Naive thymus-derived CD8-positive, alpha-beta T cell (primary cell): ENCODE results near the gene SLC5A1. TPM values are rescaled to one million over a fixed set of nuclear protein-coding genes. Genes with fewer than 3 reads are reported as not detected.
"Not testable (repeated sequence)": the region's sequence is repeated elsewhere in the genome, so short reads cannot be mapped to it uniquely, and the experiment has no call there.

ENCODE experiments used
- ATAC-seq, 2 donors: fragments of 150-1000 bp; cut with Tn5 transposase in 1 of 2; sonication (Bioruptor Pico), chemical (Tn5 transposase) in 1 of 2; 1 replicate in 1 of 2; 2 replicates in 1 of 2; pipeline ENCODE4 v1.10.0; 2021; ENCODE audit warnings: mild to moderate bottlenecking in 2 of 2, moderate library complexity in 2 of 2
- POLR2A ChIA-PET: fragments of 350-600 bp; sonication (Branson Sonifier 250); formaldehyde crosslinking; loops from one replicate; lab custom pipeline; 2021; ENCODE audit warnings: antibody characterized with exemption; lab: Charles Lee
- DNase-seq, 10 donors: peaks; one replicate each; pipeline versions ENCODE4 v3.0.0 to v3.0.0-alpha.2; 2020 to 2022
- H3K27ac Mint-ChIP-seq, 10 donors: one replicate each; pipeline ENCODE4 v1.8.0; 2020 to 2022; ENCODE audit warnings: mild to moderate bottlenecking in 10 of 10, mixed read lengths in 10 of 10, moderate library complexity in 4 of 10, inconsistent platforms in 1 of 10
- H3K27me3 Mint-ChIP-seq, 5 donors: one replicate each; pipeline ENCODE4 v1.8.0; 2021 to 2022; ENCODE audit warnings: mixed read lengths in 5 of 5
- H3K36me3 Mint-ChIP-seq, 3 donors: one replicate each; pipeline ENCODE4 v1.8.0; 2020 to 2022; ENCODE audit warnings: mixed read lengths in 3 of 3, mild to moderate bottlenecking in 2 of 3, inconsistent platforms in 1 of 3
- H3K4me1 Mint-ChIP-seq, 4 donors: one replicate each; pipeline ENCODE4 v1.8.0; 2021 to 2022; ENCODE audit warnings: mixed read lengths in 4 of 4
- H3K4me3 Mint-ChIP-seq, 10 donors: one replicate each; pipeline ENCODE4 v1.8.0; 2020 to 2022; ENCODE audit warnings: mild to moderate bottlenecking in 10 of 10, mixed read lengths in 10 of 10, moderate library complexity in 6 of 10, inconsistent platforms in 1 of 10
- H3K9me3 Mint-ChIP-seq, 9 donors: one replicate each; pipeline ENCODE4 v1.8.0; 2020 to 2022; ENCODE audit warnings: mixed read lengths in 9 of 9, mild to moderate bottlenecking in 3 of 9, inconsistent platforms in 1 of 9, moderate library complexity in 1 of 9
- polyA plus RNA-seq, 3 donors: library from polyadenylated mRNA; unstranded; fragments of 300-500 nt; fragmentation: Illumina TruSeq; gene quantifications; one replicate each; pipeline ENCODE4 v1.2.3, GENCODE V29; 2021
- total RNA-seq, 8 experiments: library from RNA in 2 of 8; stranded (reverse) in 2 of 8; gene quantifications; one replicate each; pipeline ENCODE4 v1.2.3 and lab custom pipeline; 2021 to 2026

SLC5A1 gene
- total and polyA plus RNA-seq, 5 experiments from 2014 or later, result not detected

- H3K4me3 Mint-ChIP-seq, POLR2A ChIA-PET, H3K27me3 Mint-ChIP-seq, H3K36me3 Mint-ChIP-seq, H3K9me3 Mint-ChIP-seq, DNase-seq: not testable (repeated sequence)
- peak in 1 of 2 donors; percentile 62 for ATAC-seq
- peaks cover 21 to 45% (median 32%) of the 10 kb centered on the region in 4 donors for H3K4me1 Mint-ChIP-seq
- peak overlapping the region in 1 of 10 donors; percentile 60 for H3K27ac Mint-ChIP-seq
Observed at GRCh38 chr22:32140688-32141087, 97.6 kb downstream of the SLC5A1 start.

GRCh38 chr22:32142600-32142999 lies 99.5 kb downstream of the SLC5A1 start:
- ATAC-seq, result no peak
- no peak for DNase-seq
- POLR2A ChIA-PET, result no interaction called here

GRCh38 chr22:32144496-32145274 lies 101.6 kb downstream of the SLC5A1 start:
- ATAC-seq, result peak; percentile 57 to 74

More at GRCh38 chr22:32142600-32142999, 99.5 kb downstream of the SLC5A1 start:
- Mint-ChIP-seq H3K4me1 (peaks cover 18 to 42% (median 27%) of the 10 kb centered on the region in 4 donors), H3K27ac (peak overlapping the region in 6 of 10 donors; percentile 4 to 80 (median 50)), H3K36me3 (peaks cover 0 to 6% (median 3%) of the 10 kb centered on the region in 3 donors), H3K9me3 (peaks cover 0 to 12% (median 7%) of the 10 kb centered on the region in 9 donors), H3K4me3 (no peak overlapping the region), H3K27me3 (no peaks in the 10 kb centered on the region)

GRCh38 chr22:32147128-32147527 lies 104.1 kb downstream of the SLC5A1 start:
- H3K36me3 Mint-ChIP-seq, result peaks cover 0 to 12% (median 9%) of the 10 kb centered on the region in 3 donors
- POLR2A ChIA-PET, H3K27me3 Mint-ChIP-seq, H3K27ac Mint-ChIP-seq, H3K4me3 Mint-ChIP-seq, ATAC-seq, DNase-seq: not testable (repeated sequence)
- H3K4me1 Mint-ChIP-seq, result peaks cover 11 to 35% (median 18%) of the 10 kb centered on the region in 4 donors
- peaks cover 0 to 20% (median 9%) of the 10 kb centered on the region in 9 donors for H3K9me3 Mint-ChIP-seq

More at GRCh38 chr22:32144496-32145274, 101.6 kb downstream of the SLC5A1 start:
- H3K36me3 Mint-ChIP-seq, result peaks cover 0 to 12% (median 9%) of the 10 kb centered on the region in 3 donors
- H3K4me1 Mint-ChIP-seq, result peaks cover 11 to 37% (median 21%) of the 10 kb centered on the region in 4 donors
- peak overlapping the region in 8 of 10 donors; percentile 1 to 74 (median 56) for H3K27ac Mint-ChIP-seq
- DNase-seq, result peak in 2 of 10 donors; percentile 30 to 42
- POLR2A ChIA-PET, result interaction anchor here (0.6 kb wide), 1 partner anchor 329 kb away, joined by 3 read pairs; no protein-coding TSS in a partner anchor
- peak overlapping the region in 2 of 10 donors; percentile 23 to 27 for H3K4me3 Mint-ChIP-seq
- H3K27me3 Mint-ChIP-seq, result peaks cover 0 to 3% (median 2%) of the 10 kb centered on the region in 5 donors
- peaks cover 0 to 20% (median 9%) of the 10 kb centered on the region in 9 donors for H3K9me3 Mint-ChIP-seq

- Mint-ChIP-seq H3K36me3 (peaks cover 0 to 12% (median 9%) of the 10 kb centered on the region in 3 donors), H3K4me1 (peaks cover 9 to 29% (median 13%) of the 10 kb centered on the region in 4 donors), H3K9me3 (peaks cover 0 to 20% (median 9%) of the 10 kb centered on the region in 9 donors)
- DNase-seq, ATAC-seq, H3K27me3 Mint-ChIP-seq, H3K4me3 Mint-ChIP-seq, POLR2A ChIA-PET, H3K27ac Mint-ChIP-seq: not testable (repeated sequence)
Observed at GRCh38 chr22:32148372-32148771, 105.3 kb downstream of the SLC5A1 start.

- ATAC-seq, H3K27me3 Mint-ChIP-seq, DNase-seq, H3K27ac Mint-ChIP-seq, POLR2A ChIA-PET, H3K4me3 Mint-ChIP-seq: not testable (repeated sequence)
- Mint-ChIP-seq H3K36me3 (peaks cover 0 to 12% (median 9%) of the 10 kb centered on the region in 3 donors), H3K4me1 (peaks cover 0 to 10% (median 1%) of the 10 kb centered on the region in 4 donors), H3K9me3 (peaks cover 0 to 20% (median 9%) of the 10 kb centered on the region in 9 donors)
Observed at GRCh38 chr22:32150647-32151046, 107.6 kb downstream of the SLC5A1 start.

GRCh38 chr22:32151641-32152040 lies 108.6 kb downstream of the SLC5A1 start:
- POLR2A ChIA-PET, H3K4me3 Mint-ChIP-seq, DNase-seq, ATAC-seq, H3K27me3 Mint-ChIP-seq: not testable (repeated sequence)
- Mint-ChIP-seq H3K36me3 (peaks cover 0 to 12% (median 9%) of the 10 kb centered on the region in 3 donors), H3K27ac (peak overlapping the region in 1 of 10 donors; percentile 24), H3K9me3 (peaks cover 0 to 20% (median 9%) of the 10 kb centered on the region in 9 donors), H3K4me1 (peaks cover 0 to 10% (median 1%) of the 10 kb centered on the region in 4 donors)

GRCh38 chr22:32154727-32155126 lies 111.7 kb downstream of the SLC5A1 start:
- H3K9me3 Mint-ChIP-seq, ATAC-seq, H3K27ac Mint-ChIP-seq, H3K27me3 Mint-ChIP-seq, H3K4me1 Mint-ChIP-seq, POLR2A ChIA-PET, H3K36me3 Mint-ChIP-seq, DNase-seq, H3K4me3 Mint-ChIP-seq: not testable (repeated sequence)

- H3K9me3 Mint-ChIP-seq, H3K36me3 Mint-ChIP-seq, DNase-seq, POLR2A ChIA-PET, H3K27me3 Mint-ChIP-seq, H3K27ac Mint-ChIP-seq, H3K4me1 Mint-ChIP-seq, H3K4me3 Mint-ChIP-seq, ATAC-seq: not testable (repeated sequence)
Observed at GRCh38 chr22:32157632-32158031, 114.6 kb downstream of the SLC5A1 start.

- Mint-ChIP-seq H3K27ac (no peak within 1 kb of the TSS), H3K9me3 (no peaks in the 10 kb centered on the region), H3K4me3 (no peak within 1 kb of the TSS), H3K27me3 (peaks cover 0 to 6% (median 5%) of the 10 kb centered on the region in 5 donors), H3K36me3 (no peaks in the 10 kb centered on the region), H3K4me1 (peaks cover 0 to 2% (median 1%) of the 10 kb centered on the region in 4 donors)
- POLR2A ChIA-PET, result no interaction called here
- ATAC-seq (no peak), DNase-seq (no peak)
Observed at GRCh38 chr22:32158712-32159533, 115.9 kb downstream of the SLC5A1 start, which contains the start of gene C22orf42. TSS of gene C22orf42 (minus strand) at chr22:32159303. CDS start at chr22:32159215, 88 bp downstream.

GRCh38 chr22:32160411-32160810 lies 117.3 kb downstream of the SLC5A1 start:
- POLR2A ChIA-PET, H3K9me3 Mint-ChIP-seq, DNase-seq, H3K4me3 Mint-ChIP-seq, H3K4me1 Mint-ChIP-seq, H3K27ac Mint-ChIP-seq, ATAC-seq, H3K36me3 Mint-ChIP-seq: not testable (repeated sequence)
- peaks cover 0 to 11% (median 9%) of the 10 kb centered on the region in 5 donors for H3K27me3 Mint-ChIP-seq
